T-helper 2 cell treated with Interferon-gamma antibody and Interleukin-4, amounts not matched to agents 100 ng/mL and 5 ng/mL, for 36 hours (primary cell): Measurements from ENCODE around the gene UGT1A7. TPM values are rescaled to one million over a fixed set of nuclear protein-coding genes. Genes with fewer than 3 reads are reported as not detected.
"Not testable (repeated sequence)": the region's sequence is repeated elsewhere in the genome, so short reads cannot be mapped to it uniquely, and the experiment has no call there.

Experiments used
- intact Hi-C: fragments of 100-400 bp; cut with micrococcal nuclease; formaldehyde crosslinking; loops from one replicate; pipeline ENCODE4 v1.15.1; 2023
- total RNA-seq: library from RNA; stranded (reverse); gene quantifications from 2 replicates; pipeline ENCODE4 v1.2.3, GENCODE V29; 2022

Gene UGT1A7
- total RNA-seq, 1 donor from 2014 or later = not detected

DNA sequence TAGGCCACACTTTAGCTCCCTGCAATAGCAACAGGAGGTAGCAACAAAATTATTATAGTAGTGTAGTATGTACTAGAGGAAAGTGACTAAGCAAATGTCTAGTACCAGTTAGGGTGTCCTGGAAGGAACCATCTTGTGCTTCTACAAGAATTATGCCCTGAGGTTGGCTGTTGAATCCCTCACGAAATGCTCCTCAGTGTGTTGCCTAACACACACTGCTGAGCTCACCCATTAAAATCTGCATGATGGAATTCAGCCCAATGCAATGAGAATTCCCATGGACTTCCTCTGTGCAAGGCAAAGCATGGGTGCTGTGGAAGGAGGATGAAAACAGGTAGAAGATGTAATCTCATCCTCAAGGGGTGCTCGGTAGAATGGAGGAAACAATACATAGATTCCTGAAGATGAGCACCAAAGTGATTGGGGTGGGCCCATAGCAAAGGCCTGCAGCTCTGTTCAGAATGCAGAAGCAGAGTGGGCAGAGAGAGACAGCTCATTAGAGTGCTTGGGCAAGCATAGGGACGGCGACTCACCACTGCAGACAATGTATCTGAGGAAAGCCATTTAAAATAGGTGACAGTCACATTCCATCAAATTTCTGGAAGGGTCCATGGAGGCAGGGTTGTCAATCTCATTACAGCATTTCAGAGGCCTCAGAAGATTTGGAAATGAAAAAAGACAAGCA, 1.2 kb upstream of the UGT1A7 start:
- intact Hi-C loops = no loop called here

DNA sequence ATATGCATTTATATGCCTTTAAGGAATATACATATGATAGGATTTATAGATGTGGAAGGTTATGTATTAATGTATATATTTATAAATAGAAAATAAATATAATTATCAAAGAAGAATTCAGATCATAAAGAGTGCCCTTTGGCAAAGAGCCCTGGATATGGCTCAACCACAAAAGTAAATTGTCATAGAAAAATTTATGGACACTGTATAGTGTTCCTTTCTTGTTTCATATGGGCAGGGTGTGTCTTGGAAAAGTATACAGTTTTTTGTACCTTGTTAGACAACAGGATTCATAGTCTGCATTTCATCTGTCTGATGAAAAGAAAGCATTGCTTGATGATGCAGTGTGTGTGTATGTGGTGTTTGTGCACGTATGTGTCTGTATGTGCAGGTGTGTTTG, 2.9 kb downstream of the UGT1A7 start:
- intact Hi-C loops = no loop called here

DNA sequence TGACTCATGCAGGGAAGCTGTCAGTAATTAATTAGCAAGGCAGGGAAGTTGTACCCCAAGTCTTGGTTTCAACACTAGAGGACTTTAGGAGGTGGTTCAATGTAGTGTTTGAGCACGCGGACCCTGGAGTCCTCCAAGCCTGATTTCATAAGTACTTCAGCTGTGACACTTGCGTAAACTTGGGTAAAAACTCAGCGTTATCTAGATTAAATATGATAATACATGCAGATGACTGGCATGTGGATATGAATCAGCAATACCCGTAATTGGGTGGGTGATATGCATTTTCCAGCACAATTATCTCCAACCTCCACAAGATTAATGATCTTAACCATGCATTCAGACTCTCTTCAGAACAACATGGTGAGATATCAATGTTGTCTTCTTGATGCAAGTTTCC, 5.2 kb downstream of the UGT1A7 start:
- intact Hi-C loops = no loop called here

DNA sequence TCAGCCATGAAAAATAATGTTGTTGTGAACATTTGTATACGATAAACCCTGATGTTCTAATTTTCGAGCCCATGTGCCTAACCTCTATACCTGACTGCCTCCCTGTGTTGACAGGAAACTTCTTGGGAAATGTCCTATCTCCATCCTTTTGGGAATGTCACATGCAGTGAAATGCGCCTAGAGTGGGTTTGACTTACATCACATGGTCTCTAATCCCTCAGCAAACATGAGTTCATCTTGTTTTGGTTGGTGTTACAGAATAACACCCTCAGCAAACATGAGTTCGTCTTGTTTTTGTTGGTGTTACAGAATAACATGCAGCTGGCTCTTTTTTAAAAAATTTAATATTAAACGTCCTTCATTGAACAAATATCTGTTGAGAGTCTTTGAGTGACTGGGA, 6.6 kb downstream of the UGT1A7 start:
- intact Hi-C loops = no loop called here

DNA sequence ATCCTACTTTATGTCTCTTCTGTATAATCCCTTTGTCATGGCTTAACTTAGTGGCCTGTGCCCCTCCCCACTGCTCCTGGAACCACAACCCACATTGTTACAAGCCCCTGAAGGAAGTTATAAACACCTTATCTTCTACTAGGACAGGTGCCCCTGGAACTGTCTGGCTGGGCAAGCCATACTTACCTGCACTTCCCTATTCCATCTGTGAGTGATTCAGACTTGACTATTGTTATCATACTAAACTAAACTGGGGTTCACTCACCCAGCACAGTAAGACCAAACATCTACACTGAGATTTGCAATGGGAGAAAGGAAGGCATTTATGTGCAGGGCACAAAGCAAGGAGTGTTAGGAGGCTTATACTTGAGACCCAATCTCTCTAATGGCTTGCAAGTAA, 7.3 kb downstream of the UGT1A7 start:
- intact Hi-C loops = no loop called here

DNA sequence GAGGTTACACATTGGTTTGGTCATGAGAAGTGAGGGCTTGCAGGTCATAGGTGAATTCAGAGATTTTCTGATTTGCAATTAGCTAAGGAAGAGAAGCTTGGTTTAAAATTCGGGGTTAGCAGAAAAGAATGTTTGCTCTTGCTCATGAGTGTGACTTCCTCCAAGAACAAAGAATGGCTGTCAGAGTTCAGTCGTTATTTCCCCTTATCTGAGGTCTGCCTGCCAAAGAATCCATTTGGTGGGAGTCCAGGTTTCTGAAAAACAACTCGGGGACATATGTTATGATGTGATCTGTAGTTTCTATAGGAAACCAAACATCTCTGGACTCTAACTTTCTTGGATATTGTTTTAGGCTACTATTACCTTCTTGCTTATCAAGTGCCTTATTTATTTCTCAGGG, 7.8 kb downstream of the UGT1A7 start:
- intact Hi-C loops = no loop called here

DNA sequence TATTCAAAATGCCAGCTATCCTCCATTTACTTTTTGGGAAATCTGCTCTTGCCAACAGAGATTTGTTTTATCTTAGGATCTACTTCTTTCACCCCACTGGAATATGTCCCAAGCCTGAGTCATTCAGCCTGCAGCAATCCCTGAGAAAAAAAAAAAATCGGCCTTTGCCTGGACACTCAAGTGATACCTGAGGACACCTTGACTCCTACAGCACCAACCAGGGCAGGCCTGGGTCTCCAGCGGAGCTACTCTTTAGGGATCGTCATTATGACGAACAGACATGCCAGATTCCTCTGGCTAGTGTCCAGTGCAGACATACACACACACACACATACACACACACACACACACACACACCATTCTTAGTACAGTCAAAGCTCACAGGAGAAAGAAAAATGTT, 8.7 kb downstream of the UGT1A7 start:
- intact Hi-C loops = no loop called here

DNA sequence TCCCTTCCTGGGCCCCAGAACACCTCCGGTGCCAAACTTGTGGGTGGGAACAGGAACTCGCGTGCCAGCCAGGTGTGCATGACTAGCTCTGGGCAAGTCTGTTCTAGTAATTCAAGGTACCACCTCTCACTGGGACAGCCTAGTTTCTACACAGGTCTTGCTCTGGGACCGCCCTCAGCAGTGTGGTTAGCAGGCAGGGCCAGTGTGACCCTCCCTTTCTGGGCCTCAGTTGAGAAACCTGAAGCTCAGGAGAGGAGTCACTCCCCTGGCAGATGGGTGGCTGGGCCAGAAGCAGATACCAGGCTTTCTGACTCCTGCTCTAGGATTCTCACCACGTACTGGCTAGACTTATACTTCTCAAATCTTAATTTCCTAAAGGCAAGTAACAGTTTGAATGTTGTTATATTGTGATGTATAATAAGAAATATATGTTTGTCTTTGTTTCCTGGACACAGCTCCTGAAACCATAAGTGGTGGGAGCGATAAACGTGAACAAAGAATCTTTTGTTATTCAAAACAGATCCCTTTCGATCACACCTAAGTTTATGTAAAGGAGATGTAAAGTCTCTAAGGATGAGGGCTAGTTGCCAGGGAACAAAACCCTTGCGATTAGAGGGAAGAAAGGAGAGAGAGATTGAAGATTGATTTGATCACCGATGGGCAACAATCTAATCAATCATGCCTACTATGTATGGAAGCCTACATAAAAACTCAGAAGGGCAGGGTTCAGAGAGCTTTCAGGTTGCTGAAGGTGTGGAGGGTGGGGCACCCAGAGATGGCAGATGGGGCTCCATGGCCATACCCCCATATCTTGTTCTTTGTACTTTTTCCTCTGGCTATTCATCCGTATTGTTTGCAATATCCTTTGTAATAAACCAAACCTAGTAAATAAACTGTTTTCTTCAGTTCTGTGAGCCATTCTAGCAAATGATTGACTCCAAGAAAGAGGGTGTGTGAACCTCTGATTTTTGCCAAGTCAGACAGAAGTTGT, 10.0 kb downstream of the UGT1A7 start:
- intact Hi-C loops = no loop called here

DNA sequence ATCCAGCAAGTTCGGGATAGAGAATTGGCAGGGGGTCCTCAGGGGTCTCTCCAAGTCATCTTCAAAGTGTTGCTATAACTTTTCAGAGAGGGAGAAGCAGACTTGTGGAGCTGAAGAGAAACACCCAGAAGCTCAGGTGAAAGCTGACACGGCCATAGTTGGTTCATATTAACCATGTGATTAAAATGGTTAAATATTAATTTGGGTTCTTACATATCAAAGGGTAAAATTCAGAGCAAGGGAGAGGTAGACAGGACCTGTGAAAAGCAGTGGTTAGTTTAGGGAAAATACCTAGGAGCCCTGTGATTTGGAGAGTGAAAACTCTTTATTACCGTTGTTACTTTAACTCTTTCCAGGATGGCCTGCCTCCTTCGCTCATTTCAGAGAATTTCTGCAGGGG, 10.9 kb downstream of the UGT1A7 start, which contains the start of gene UGT1A6:
TSS of gene UGT1A6 (plus strand) at position 243 of the 400 bp plus-strand sequence. CDS start at position 358, 115 bp downstream.
- intact Hi-C loops = no loop called here

DNA sequence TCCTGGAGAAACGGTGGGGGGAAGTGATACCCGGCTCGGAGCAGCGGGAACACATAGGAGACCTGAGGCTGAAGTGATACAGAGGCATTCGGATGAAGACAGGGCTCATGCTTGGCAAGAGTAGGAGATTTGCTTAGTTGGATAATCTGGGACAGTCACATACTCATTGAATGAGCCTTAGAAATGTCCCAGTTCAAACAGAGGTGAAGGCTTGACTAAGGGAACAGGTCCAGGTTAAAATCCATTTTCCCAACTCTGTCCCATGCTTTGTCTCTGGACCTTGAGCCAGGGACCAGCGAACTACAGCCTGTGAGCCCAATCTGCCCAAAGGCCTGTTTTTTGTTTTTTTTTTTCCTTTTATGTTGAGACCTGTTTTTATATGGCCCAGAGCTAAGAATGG, 12.3 kb downstream of the UGT1A7 start:
- intact Hi-C loops = no loop called here

DNA sequence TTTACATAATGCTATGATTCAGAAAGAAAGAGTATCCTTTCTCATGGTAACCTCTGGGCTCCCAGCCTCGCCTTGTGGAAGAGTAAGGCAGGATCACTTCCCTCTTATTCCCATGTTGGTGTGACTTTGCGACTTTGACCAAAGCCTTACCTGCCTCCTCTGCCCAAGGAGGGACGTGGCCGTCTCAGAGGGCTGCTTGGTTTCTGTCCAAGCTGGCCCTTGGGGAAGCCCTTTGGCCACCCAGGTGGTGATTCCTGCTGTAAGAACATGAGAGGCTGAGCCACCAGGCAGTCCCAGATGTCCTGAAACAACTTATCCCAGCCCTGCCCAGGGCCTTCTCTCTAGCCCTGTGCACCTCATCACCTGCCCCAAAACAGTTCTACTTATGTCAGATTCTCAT, 17.0 kb downstream of the UGT1A7 start:
- intact Hi-C loops = no loop called here

DNA sequence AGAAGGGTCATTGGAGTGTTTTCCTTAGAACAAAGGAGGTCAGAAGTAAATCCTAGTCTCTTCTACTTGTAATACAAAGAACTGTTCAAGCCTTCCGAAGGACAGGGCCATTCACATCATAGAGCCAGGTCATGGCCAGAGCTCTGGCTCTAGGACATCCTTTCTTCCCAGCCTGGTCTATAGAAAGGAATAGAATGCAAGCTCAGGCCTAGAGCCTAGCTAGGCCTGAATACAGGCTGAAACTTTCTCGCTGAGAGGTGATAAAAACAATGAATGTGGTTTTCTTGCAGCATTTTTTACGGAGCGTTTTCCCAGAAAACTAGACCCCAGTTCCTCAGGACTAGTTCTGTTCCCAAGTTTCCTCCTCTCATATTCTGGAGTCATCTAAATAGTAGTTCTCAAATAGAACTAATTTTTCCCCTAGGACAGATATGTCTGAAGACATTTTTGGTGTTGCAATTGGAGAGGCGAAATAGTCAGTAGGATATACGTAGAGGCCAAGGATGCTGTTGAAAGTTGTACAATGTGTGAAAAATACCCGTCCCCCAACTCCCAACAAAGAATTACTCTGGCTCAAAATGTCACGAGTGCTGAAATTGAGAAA, 17.8 kb downstream of the UGT1A7 start:
- intact Hi-C loops = no loop called here

DNA sequence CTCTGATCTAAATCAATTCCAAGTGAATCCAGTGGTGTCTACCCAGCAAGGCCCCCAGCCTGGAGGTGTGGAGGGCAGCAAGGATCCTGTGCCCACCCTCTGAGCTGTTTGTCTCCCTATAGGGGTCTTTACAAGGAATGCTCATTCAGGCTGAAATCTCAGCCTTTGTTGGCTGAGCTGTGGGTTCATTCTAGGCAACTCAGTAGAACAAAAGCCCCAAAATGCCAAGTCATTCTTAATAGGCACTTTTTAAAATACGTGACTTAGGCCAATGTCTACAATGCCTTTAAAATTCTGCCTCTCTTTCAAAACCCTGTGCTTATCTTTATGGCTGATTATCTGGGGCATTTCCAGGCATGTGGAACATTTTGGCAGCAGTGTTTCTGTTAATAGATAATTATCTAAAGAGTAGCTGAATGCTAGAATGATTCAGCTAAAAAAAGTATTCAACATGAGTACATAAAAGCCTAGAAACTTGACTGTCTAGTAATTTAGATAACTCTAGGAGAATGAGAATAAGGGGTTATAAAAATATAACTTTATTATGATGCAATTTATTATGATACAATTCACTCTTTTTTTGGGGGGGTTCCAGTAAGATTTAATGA, 18.4 kb downstream of the UGT1A7 start:
- intact Hi-C loops = no loop called here

DNA sequence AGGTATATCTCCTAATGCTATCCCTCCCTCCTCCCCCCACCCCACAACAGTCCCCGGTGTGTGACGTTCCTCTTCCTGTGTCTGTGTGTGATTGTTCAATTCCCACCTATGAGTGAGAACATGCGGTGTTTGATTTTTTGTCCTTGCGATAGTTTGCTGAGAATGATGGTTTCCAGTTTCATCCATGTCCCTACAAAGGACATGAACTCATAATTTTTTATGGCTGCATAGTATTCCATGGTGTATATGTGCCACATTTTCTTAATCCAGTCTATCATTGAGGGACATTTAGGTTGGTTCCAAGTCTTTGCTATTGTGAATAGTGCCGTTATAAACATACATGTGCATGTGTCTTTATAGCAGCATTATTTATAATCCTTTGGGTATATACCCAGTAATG, 19.1 kb downstream of the UGT1A7 start:
- intact Hi-C loops = not testable (repeated sequence)

DNA sequence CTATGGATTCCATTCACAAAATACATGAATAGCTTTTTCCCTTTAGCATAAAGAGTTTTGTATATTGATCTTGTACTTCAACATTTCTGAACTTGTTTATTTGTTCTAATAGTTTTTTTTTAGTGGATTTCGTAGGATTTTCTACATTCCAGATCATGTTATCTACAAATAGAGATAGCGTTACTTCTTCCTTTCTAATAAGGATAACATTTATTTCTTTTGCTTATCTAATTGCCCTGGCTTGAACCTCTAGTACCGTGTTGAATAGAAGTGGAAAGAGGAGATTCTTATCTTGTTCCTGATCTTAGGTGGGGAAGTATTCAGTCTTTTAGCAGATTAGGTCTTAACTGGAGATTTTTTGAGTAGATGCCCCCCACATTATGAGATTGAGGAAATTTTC, 20.5 kb downstream of the UGT1A7 start:
- intact Hi-C loops = no loop called here

DNA sequence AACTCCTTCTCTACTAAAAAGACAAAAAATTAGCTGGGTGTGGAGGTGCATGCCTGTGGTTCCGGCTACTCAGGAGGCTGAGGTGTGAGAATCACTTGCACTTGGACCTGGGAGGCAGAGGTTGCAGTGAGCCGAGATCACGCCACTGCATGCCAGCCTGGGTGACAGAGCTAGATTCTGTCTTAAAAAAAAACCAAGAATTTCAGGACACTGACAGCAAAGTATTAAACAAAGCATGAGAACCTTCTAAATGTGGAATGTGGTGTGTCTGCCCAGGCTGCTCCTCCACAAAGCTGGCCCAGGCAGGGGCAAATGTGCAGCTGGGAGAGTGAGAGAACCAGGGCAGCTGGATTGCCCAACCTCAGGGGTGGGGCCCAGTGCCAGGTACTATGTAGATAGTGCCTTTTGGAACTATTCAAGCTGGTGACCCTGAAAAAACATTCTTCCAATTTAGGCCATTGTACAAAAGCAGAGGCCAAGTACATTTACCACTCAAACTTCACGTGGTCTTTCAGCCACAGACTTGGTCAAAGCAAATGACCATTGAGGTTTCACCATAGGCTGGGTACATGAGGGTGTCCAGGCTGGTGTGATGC, 24.3 kb downstream of the UGT1A7 start:
- intact Hi-C loops = no loop called here

DNA sequence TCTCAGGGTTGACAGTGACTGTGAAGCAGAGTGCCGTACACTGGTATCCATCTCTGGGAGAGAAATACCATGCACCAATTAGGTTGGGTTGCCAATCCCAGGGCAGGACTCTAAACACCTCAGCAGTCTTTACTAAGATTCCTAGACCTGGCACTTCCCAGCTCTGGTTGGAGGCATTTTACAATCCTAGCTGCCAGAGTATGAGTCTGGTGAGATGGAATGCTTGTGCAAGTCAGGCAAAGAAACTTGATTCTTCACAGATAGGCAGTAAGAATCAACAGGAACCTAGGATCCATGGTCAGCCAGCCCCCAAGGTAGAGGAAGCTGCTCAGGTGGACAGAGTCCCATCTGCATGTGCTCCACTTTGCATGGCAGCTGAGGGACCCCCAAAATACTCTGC, 25.0 kb downstream of the UGT1A7 start:
- intact Hi-C loops = no loop called here

DNA sequence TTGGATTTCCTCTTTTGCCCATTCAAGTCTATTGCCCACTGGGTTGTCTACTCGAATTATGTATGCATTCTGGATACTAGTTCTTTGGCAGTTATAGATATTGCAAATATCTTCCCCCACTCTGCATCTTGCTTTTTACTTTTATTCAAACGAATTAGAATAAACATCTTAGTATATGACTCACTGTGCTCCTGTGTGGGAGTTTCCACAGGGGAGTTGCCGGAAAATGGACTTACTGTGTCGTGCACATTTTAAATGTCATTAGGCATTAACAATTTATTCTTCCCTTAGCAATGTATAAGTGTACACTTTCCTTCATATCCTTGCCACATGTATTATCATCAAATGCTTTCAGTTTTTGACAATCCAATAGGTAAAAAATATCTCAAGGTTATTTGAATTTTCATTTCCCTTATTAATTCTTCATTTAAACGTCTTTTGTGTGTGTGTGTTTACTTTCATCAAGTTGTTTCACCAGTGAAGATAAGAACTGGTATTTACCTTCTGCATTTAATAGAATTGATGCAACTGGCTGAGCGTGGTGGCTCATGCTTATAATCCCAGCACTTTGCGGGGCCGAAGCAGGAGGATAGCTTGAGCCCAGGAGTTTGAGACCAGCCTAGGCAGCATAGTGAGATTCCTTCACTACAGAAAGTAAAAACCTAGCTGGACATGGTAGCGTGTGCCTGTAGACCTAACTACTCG, 26.4 kb downstream of the UGT1A7 start:
- intact Hi-C loops = no loop called here

DNA sequence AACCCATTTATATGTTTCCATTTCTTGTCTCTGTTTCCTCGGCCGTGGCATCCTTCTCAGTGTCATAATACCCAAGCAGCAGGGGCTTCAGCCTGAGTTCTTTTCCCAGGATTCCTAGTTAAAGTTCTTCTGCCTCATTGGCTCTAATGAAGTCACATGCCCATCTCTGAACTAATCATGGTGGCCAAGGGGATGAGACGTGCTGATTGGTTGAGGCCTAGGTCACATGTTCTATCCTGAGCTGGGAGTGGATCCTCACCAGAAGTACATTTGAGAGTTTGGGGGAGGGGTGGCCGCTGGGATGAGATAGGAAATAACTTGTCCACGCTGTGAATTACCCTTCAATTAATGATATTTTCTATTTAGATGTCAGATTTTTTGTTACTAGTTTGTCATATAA, 27.2 kb downstream of the UGT1A7 start:
- intact Hi-C loops = no loop called here

DNA sequence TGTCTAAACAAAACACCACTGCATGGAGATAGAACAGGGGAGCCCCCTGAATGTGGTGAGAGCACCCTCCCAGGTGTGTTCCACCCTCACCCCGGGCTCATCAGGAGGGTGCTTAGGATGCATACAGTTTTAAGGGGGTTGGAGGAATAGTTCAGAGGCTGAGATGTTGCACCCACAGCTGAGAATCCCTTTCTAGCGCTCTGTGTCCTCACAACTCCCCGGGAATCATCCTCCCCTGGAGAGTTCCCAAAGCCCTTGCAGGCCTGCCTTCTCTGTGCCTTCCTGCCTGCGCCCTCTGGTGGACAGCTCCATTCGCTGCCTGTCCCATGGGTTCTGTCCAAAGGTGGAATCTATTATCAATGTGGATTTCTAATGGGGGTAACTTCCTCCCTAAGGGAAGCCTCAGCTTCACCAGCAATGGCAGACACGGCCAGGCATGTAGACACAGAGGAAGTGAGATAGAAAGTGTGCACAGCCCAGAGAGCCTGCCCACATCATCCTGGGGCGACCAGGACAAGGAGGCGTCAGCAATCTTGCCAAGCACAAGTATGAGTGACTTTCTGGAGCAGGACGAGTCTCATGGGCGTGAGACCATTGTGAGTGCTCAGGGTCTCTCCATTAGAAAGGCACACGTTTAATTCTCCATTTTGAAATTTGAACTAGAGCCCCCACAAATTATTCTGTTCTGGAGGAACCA, 29.8 kb downstream of the UGT1A7 start:
- intact Hi-C loops = no loop called here
